Panc1 (cell line): Measurements from ENCODE around the gene B4GAT1. TPM values are rescaled to one million over a fixed set of nuclear protein-coding genes. Genes with fewer than 3 reads are reported as not detected.

ENCODE experiments used
- ATAC-seq: fragments of 200-7000 bp; cut with Tn5 transposase; 2 replicates; pipeline ENCODE4 v1.9.1; 2020; ENCODE audit warnings: mild to moderate bottlenecking, moderate library complexity
- BruUV-seq: library from RNA; stranded (reverse); fragments of 400-500 nt; replicated peaks from 2 replicates; lab custom pipeline; 2021; lab: Mats Ljungman, UMichigan
- CTCF ChIA-PET: fragments of 300-600 bp; sonication (Branson Sonifier 250); formaldehyde crosslinking; loops from one replicate; lab custom pipeline; 2022; ENCODE audit warnings: antibody characterized with exemption; lab: Charles Lee
- POLR2A ChIA-PET: fragments of 300-600 bp; sonication (Branson Sonifier 250); formaldehyde crosslinking; loops from one replicate; lab custom pipeline; 2022; ENCODE audit warnings: antibody characterized with exemption; lab: Charles Lee
- DNase-seq: peaks from one replicate; pipeline ENCODE4 v3.0.0-alpha.2; 2010; ENCODE audit warnings: low read depth, low spot score
- H3K27ac ChIP-seq: 2 replicates; pipeline ENCODE4 v1.5.1; 2011; ENCODE audit warnings: mild to moderate bottlenecking, low read length, inconsistent platforms
- H3K27me3 ChIP-seq: fragments of 200-500 bp; sonication (Bioruptor generic); 2 replicates; pipeline ENCODE4 v1.6.0; 2014; ENCODE audit warnings: low read length, inconsistent platforms; ENCODE audit not compliant: control insufficient read depth, insufficient read depth
- H3K36me3 ChIP-seq: fragments of 200-500 bp; sonication (Bioruptor generic); 2 replicates; pipeline ENCODE4 v1.5.1; 2014; ENCODE audit warnings: inconsistent platforms, mild to moderate bottlenecking, low read length, moderate library complexity; ENCODE audit not compliant: control insufficient read depth, insufficient read depth
- H3K4me1 ChIP-seq: 2 replicates; pipeline ENCODE4 v1.5.1; 2011; ENCODE audit warnings: inconsistent platforms, mild to moderate bottlenecking, low read length, moderate library complexity; ENCODE audit not compliant: control insufficient read depth, insufficient read depth
- H3K4me3 ChIP-seq, 2 experiments: 2 replicates each; pipeline ENCODE4 v1.5.1; 2011 to 2012; ENCODE audit warnings: low read depth in 2 of 2, low read length in 2 of 2, mild to moderate bottlenecking in 2 of 2, inconsistent platforms in 1 of 2, moderate library complexity in 1 of 2
- H3K9me3 ChIP-seq: fragments of 200-500 bp; sonication (Bioruptor generic); 2 replicates; pipeline ENCODE4 v1.5.1; 2014; ENCODE audit warnings: low read depth, mild to moderate bottlenecking, inconsistent platforms, low read length, moderate library complexity; ENCODE audit not compliant: control insufficient read depth, insufficient read depth
- POLR2AphosphoS5 ChIP-seq: IDR thresholded peaks from 2 replicates; pipeline ENCODE4 v1.6.1; 2012; ENCODE audit warnings: mild to moderate bottlenecking, low read depth, low read length, moderate library complexity
- REST ChIP-seq, 2 experiments: IDR thresholded peaks; 2 replicates each; pipeline ENCODE4 v1.6.1; 2011 to 2012; ENCODE audit warnings: low read depth in 2 of 2, control low read depth in 1 of 2, low read length in 1 of 2, mild to moderate bottlenecking in 1 of 2, moderate library complexity in 1 of 2; ENCODE audit not compliant: insufficient read depth in 1 of 2
- SIN3A ChIP-seq: IDR thresholded peaks from 2 replicates; pipeline ENCODE4 v1.6.1; 2012; ENCODE audit warnings: low read depth, mild to moderate bottlenecking, low read length, moderate library complexity, borderline replicate concordance; ENCODE audit not compliant: insufficient read depth
- TCF7L2 ChIP-seq: IDR thresholded peaks from 2 replicates; pipeline ENCODE4 v1.6.1; 2011; ENCODE audit warnings: mild to moderate bottlenecking, low read depth, low read length, inconsistent platforms
- in situ Hi-C: cut with HindIII; loops from 2 replicates; pipeline ENCODE4 v1.10.0; 2016; ENCODE audit warnings: low sequenced_read_pairs, low pct_unique_long_range_greater_than_20kb
- intact Hi-C: fragments of 100-400 bp; cut with micrococcal nuclease; formaldehyde crosslinking; loops from one replicate; pipeline ENCODE4 v1.10.0; 2022; ENCODE audit not compliant: unreplicated experiment
- total RNA-seq: library from RNA; stranded (reverse); gene quantifications from one replicate; pipeline ENCODE4 v1.2.1, GENCODE V29; 2021; ENCODE audit not compliant: unreplicated experiment
- TF ChIP-seq, protein P1 (sequence below): fragments of 450-650 bp; IDR thresholded peaks from 2 replicates; pipeline ENCODE4 v1.5.1; 2017; ENCODE audit warnings: mild to moderate bottlenecking

B4GAT1 gene
- total RNA-seq, 1 experiment from 2014 or later, result 29.3 TPM

GRCh38 chr11:66339686-66340483 is 7.5 kb downstream of the B4GAT1 start:
- H3K4me1 ChIP-seq, result peaks cover 48% of the 10 kb centered on the region
- ChIA-PET POLR2A (interaction anchor here (0.7 kb wide), 1 partner anchor 80 kb away, joined by 3 read pairs; no protein-coding TSS in a partner anchor), CTCF (no interaction called here)
- in situ Hi-C loops, result no loop called here
- no peak for DNase-seq
- no peak for ATAC-seq
- intact Hi-C loops, result no loop called here
- H3K27me3 ChIP-seq, result no peaks in the 10 kb centered on the region
- H3K9me3 ChIP-seq, result no peaks in the 10 kb centered on the region
- no TSS peak for BruUV-seq
- peaks cover 6% of the 10 kb centered on the region; the same call in 1 of the 2 replicates for H3K36me3 ChIP-seq
- no peak overlapping the region for H3K27ac ChIP-seq
- no peak for TF ChIP-seq TCF7L2
- TF ChIP-seq REST (IDR thresholded peaks at IDR 0.05; ENCODE audit: insufficient read depth in 1 of 2, low read depth in 2 of 2, low read length in 1 of 2), result no peak
- TF ChIP-seq, protein P1, sequence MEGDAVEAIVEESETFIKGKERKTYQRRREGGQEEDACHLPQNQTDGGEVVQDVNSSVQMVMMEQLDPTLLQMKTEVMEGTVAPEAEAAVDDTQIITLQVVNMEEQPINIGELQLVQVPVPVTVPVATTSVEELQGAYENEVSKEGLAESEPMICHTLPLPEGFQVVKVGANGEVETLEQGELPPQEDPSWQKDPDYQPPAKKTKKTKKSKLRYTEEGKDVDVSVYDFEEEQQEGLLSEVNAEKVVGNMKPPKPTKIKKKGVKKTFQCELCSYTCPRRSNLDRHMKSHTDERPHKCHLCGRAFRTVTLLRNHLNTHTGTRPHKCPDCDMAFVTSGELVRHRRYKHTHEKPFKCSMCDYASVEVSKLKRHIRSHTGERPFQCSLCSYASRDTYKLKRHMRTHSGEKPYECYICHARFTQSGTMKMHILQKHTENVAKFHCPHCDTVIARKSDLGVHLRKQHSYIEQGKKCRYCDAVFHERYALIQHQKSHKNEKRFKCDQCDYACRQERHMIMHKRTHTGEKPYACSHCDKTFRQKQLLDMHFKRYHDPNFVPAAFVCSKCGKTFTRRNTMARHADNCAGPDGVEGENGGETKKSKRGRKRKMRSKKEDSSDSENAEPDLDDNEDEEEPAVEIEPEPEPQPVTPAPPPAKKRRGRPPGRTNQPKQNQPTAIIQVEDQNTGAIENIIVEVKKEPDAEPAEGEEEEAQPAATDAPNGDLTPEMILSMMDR, result no peak
- no peak for TF ChIP-seq POLR2AphosphoS5
- no peak for TF ChIP-seq SIN3A
- H3K4me3 ChIP-seq, result no peak overlapping the region

- ChIA-PET CTCF (interaction anchor here (0.6 kb wide), 1 partner anchor 24 kb away, joined by 4 read pairs; no protein-coding TSS in a partner anchor), POLR2A (no interaction called here)
- Histone ChIP-seq H3K9me3 (no peaks in the 10 kb centered on the region), H3K4me1 (peaks cover 49% of the 10 kb centered on the region), H3K27me3 (no peaks in the 10 kb centered on the region), H3K36me3 (peaks cover 3% of the 10 kb centered on the region; the same call in 1 of the 2 replicates), H3K4me3 (no peak overlapping the region), H3K27ac (no peak overlapping the region)
- TF ChIP-seq POLR2AphosphoS5, result no peak
- TF ChIP-seq, protein P1, result no peak
- no peak for TF ChIP-seq SIN3A
- TF ChIP-seq TCF7L2, result no peak
- TF ChIP-seq REST (IDR thresholded peaks at IDR 0.05; ENCODE audit: insufficient read depth in 1 of 2, low read depth in 2 of 2, low read length in 1 of 2), result no peak
- DNase-seq, result no peak
- no peak for ATAC-seq
- BruUV-seq, result no TSS peak
- intact Hi-C loops (no loop called here), in situ Hi-C loops (no loop called here)
Observed at GRCh38 chr11:66339162-66339675, 8.2 kb downstream of the B4GAT1 start.
